ENCODE data around the gene PTPRF.

DNA sequence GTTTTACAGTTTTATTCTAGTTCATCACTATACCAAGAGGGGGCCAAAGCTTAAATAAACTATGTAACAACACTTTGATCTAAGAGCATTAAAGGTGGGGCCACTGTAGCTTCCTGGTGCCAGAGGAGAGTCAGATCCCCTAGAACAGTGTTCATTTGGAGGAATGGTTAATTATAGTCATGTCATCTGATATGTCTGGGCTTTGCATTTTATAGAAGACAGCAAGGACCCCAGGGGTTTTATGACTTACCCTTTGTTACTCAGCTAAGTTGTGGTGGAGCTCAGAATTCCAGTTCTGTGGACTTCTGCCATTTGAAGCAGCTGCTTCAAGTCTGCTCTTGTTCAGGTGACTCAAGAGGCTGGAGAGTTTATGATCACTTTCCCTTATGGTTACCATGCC is 135.9 kb downstream of the PTPRF start:
- TF ChIP-seq CTCF (IDR thresholded peaks at IDR 0.05), result no peak
- peak; percentile 50 for TF ChIP-seq POLR2AphosphoS5 (IDR thresholded peaks at IDR 0.05)
